Activated B cell treated with CpG ODN at 0.5 μM for 24 hours (primary cell): ENCODE results near the gene SLC9C1. TPM values are rescaled to one million over a fixed set of nuclear protein-coding genes. Genes with fewer than 3 reads are reported as not detected.

Experiments
- ATAC-seq: fragments of 200-7000 bp; cut with Tn5 transposase; one replicate; pipeline ENCODE4 v1.10.0; 2021; ENCODE audit warnings: low read depth, mild to moderate bottlenecking, moderate library complexity
- CTCF ChIA-PET: fragments of 350-600 bp; sonication (Branson Sonifier 250); formaldehyde crosslinking; loops from one replicate; lab custom pipeline; 2021; ENCODE audit warnings: antibody characterized with exemption; lab: Charles Lee
- POLR2A ChIA-PET: fragments of 350-600 bp; sonication (Branson Sonifier 250); formaldehyde crosslinking; loops from one replicate; lab custom pipeline; 2021; ENCODE audit warnings: antibody characterized with exemption; lab: Charles Lee
- DNase-seq: peaks from one replicate; pipeline ENCODE4 v3.0.0; 2022
- H3K27ac Mint-ChIP-seq: one replicate; pipeline ENCODE4 v1.8.0; 2020; ENCODE audit warnings: mixed read lengths
- H3K27me3 Mint-ChIP-seq: one replicate; pipeline ENCODE4 v1.8.0; 2021; ENCODE audit warnings: mixed read lengths
- H3K36me3 Mint-ChIP-seq: one replicate; pipeline ENCODE4 v1.8.0; 2021; ENCODE audit warnings: low read depth, mixed read lengths
- H3K4me1 Mint-ChIP-seq: one replicate; pipeline ENCODE4 v1.8.0; 2021; ENCODE audit warnings: mixed read lengths
- H3K4me3 Mint-ChIP-seq: one replicate; pipeline ENCODE4 v1.8.0; 2020; ENCODE audit warnings: mild to moderate bottlenecking, mixed read lengths
- H3K9me3 Mint-ChIP-seq: one replicate; pipeline ENCODE4 v1.8.0; 2020; ENCODE audit warnings: mixed read lengths
- CTCF ChIP-seq: fragments of 200-600 bp; IDR thresholded peaks from one replicate; pipeline ENCODE4 v1.8.0; 2022; ENCODE audit warnings: antibody characterized with exemption, mild to moderate bottlenecking
- intact Hi-C: fragments of 100-400 bp; cut with micrococcal nuclease; formaldehyde crosslinking; loops from one replicate; pipeline ENCODE4 v1.15.1; 2024
- total RNA-seq: library from RNA; stranded (reverse); gene quantifications from 2 replicates; pipeline ENCODE4 v1.2.3, GENCODE V29; 2022

The SLC9C1 gene
- total RNA-seq, 1 donor from 2014 or later: 0.58 TPM

- Mint-ChIP-seq H3K9me3 (no peaks in the 10 kb centered on the region), H3K27ac (no peak overlapping the region), H3K36me3 (no peaks in the 10 kb centered on the region), H3K4me3 (no peak overlapping the region), H3K27me3 (no peaks in the 10 kb centered on the region), H3K4me1 (peaks cover 7% of the 10 kb centered on the region)
- CTCF ChIA-PET: interaction anchor here (0.7 to 4.5 kb wide), 6 partner anchors 10 to 216 kb away, joined by 3 to 26 read pairs (median 6); partner anchors contain the start of gene SLC9C1
- intact Hi-C loops: loop anchor here (1.0 to 2.0 kb wide), 3 partner anchors 11 to 167 kb away; no protein-coding TSS in a partner anchor
- POLR2A ChIA-PET: interaction anchor here (0.9 to 2.4 kb wide), 5 partner anchors 9 to 195 kb away, joined by 3 to 19 read pairs (median 4); partner anchors contain the start of genes CD200, GCSAM and SLC9C1
- no peak for TF ChIP-seq CTCF
- ATAC-seq: peak; percentile 88
- peak; percentile 20 for DNase-seq
Observed at GRCh38 chr3:112303764-112304325, 9.8 kb upstream of the SLC9C1 start.

DNA sequence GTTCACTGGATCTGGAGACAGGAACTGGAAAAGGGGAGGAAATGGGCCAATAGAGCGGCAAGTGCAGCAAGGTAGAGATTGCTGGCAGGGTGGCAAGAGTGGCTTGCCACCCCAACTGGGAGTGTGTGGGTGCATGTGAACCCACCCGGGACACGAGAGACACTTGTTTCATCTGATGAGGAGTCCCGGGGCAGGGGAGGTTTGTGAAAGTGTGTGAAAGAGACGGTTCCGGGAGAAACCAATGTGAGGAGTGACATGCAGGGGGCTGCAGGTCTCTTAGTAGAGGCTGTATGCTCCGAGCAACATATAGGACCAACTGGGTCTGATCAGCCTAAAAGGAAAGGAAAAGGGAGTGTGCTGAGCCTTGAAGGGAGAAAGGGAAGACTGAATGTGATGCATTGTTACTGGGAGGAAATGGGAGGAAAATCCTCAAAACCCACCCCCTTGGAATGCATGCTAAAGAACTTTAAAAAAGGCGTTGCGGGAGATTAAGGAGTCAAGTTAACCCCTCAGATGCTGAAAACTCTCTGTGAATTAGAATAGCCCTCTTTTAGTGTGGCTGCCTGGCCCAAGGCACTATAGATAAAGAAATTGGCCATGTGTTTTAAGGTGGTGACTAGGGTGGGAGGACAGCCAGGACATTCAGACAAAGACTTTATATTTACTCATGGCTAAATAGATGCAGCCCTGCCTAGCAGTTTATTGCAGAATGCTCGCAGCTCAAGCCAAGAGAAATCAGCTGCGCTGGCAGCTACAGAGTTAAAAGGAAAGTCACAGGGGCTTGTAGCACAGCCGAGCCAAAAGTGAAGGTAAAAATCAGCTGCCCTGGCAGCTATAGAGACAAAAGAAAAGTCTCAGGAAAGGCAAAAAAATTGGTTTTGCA, 9.1 kb upstream of the SLC9C1 start:
- H3K4me3 Mint-ChIP-seq: no peak overlapping the region
- peaks cover 14% of the 10 kb centered on the region for H3K4me1 Mint-ChIP-seq
- ChIA-PET POLR2A (interaction anchor here (1.3 to 2.4 kb wide), 3 partner anchors 9 to 170 kb away, joined by 4 to 19 read pairs (median 13); partner anchors contain the start of genes CD200, GCSAM and SLC9C1), CTCF (interaction anchor here (0.7 to 4.5 kb wide), 5 partner anchors 10 to 217 kb away, joined by 3 to 26 read pairs (median 10); partner anchors contain the start of gene SLC9C1)
- H3K36me3 Mint-ChIP-seq: no peaks in the 10 kb centered on the region
- intact Hi-C loops: loop anchor here (1.0 kb wide), 2 partner anchors 10 to 166 kb away; no protein-coding TSS in a partner anchor
- peak; percentile 35 for ATAC-seq
- TF ChIP-seq CTCF: no peak
- no peaks in the 10 kb centered on the region for H3K9me3 Mint-ChIP-seq
- H3K27ac Mint-ChIP-seq: no peak overlapping the region
- DNase-seq: no peak
- no peaks in the 10 kb centered on the region for H3K27me3 Mint-ChIP-seq

DNA sequence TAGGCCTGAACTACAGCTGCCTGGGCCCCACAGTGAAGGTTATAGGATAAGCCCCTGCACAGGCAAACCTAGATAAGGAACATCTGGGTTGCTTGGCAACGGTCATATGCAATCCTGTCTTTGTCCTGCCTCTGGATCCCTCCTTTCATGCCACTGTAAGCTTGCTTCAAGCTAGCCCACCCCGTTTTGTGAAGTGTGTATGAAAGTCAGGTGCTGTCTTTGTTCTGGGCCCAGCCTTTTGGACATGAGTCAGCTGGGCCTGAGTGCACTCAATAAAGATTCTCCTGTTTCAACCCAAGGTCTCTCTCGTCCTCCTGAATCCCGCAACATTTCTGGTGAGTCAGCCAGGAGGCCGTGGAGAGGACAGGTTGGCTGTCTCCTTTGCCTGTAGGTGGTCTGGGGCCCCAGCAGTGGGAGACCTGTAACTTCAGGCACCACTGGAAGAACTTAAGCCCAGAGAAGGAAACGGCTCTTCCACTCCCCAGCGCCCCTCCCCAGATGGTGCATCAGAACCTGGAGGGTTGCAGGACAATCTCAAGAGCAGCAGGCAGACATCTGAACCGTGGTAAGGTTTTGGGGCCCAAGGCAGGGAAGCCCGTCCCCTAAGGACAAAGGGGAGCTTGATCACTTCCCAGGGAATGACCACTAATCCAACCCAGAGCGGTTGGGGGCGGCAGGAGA, 8.3 kb upstream of the SLC9C1 start:
- intact Hi-C loops: no loop called here
- ATAC-seq (no peak), DNase-seq (no peak)
- H3K9me3 Mint-ChIP-seq: no peaks in the 10 kb centered on the region
- ChIA-PET CTCF (interaction anchor here (1.2 to 4.5 kb wide), 2 partner anchors 9 to 11 kb away, joined by 3 to 26 read pairs; partner anchors contain the start of gene SLC9C1), POLR2A (interaction anchor here (2.3 kb wide), 1 partner anchor 31 kb away, joined by 13 read pairs; the partner anchor contains the start of gene CD200)
- no peak overlapping the region for H3K4me3 Mint-ChIP-seq
- H3K27me3 Mint-ChIP-seq: no peaks in the 10 kb centered on the region
- no peak for TF ChIP-seq CTCF
- H3K27ac Mint-ChIP-seq: no peak overlapping the region
- H3K4me1 Mint-ChIP-seq: peaks cover 23% of the 10 kb centered on the region
- H3K36me3 Mint-ChIP-seq: no peaks in the 10 kb centered on the region

DNA sequence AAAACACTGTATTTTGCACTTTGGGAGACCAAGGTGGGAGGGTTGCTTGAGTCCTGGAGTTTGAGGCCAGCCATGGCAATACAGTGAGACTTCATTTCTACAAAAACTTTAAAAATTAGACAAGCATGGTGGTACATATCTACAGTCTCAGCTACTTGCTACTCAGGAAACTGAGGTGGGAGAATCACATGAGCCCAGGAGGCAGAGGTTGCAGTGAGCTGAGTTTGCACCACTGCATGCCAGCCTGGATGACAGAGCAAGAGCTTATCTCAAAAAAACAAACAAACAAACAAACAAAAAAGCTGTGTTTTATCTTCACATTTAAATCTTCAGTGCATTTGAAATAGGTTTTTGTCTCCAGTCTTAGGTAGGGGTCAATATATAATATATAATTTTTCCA, 4.8 kb upstream of the SLC9C1 start:
- Mint-ChIP-seq H3K27ac (peak overlapping the region; percentile 70), H3K9me3 (no peaks in the 10 kb centered on the region), H3K4me3 (no peak overlapping the region), H3K36me3 (no peaks in the 10 kb centered on the region), H3K27me3 (no peaks in the 10 kb centered on the region), H3K4me1 (peaks cover 40% of the 10 kb centered on the region)
- no peak for DNase-seq
- POLR2A ChIA-PET: interaction anchor here (0.7 to 0.8 kb wide), 2 partner anchors 35 to 171 kb away, joined by 3 read pairs; partner anchors contain the start of gene CD200
- no peak for TF ChIP-seq CTCF
- CTCF ChIA-PET: interaction anchor here (1.0 to 1.8 kb wide), 4 partner anchors 187 to 582 kb away, joined by 3 to 4 read pairs (median 3); no protein-coding TSS in a partner anchor
- no peak for ATAC-seq
- intact Hi-C loops: loop anchor here (5.0 kb wide), 1 partner anchor 694 kb away; the partner anchor contains the start of gene GTPBP8
